Measurements from ENCODE around the gene RIPK4. TPM values are rescaled to one million over a fixed set of nuclear protein-coding genes. Genes with fewer than 3 reads are reported as not detected.
"Not testable (repeated sequence)": the region's sequence is repeated elsewhere in the genome, so short reads cannot be mapped to it uniquely, and the experiment has no call there.

The RIPK4 gene
- total RNA-seq, 1 donor from 2014 or later: 1.9 TPM

DNA sequence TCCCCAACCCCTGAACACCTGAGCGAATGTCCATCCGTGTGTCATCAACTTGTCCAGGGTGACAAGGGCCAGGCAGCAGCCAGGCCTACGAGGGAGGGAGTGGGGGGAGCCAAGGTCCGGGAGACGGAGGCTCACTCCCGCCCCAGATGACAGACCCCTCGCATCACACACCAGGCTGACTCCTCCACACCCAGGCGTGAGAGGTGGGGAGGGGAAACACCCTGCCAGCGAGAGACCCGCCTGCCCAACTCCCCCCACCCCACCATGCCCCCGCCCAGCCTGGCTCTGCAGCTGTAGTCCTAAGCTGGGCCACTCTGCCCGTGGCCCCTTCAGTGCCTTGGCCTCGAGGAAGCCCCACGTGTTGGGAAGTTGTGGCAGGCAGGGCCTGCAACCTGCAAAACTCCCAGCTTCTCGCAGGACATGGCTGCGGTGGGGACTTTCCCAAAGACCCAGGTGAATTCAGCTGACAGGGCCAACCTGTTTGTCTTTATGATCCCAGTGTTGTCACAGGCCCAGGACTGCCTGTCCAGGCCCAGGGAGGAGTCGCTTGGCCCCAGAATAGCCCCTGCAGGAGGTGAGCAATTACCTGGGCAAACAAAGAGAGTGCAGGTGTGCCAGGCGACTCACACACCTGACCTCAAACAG, 62.9 kb downstream of the RIPK4 start:
- no peak for DNase-seq (ENCODE audit: extremely low read depth, low read depth, low spot score)

DNA sequence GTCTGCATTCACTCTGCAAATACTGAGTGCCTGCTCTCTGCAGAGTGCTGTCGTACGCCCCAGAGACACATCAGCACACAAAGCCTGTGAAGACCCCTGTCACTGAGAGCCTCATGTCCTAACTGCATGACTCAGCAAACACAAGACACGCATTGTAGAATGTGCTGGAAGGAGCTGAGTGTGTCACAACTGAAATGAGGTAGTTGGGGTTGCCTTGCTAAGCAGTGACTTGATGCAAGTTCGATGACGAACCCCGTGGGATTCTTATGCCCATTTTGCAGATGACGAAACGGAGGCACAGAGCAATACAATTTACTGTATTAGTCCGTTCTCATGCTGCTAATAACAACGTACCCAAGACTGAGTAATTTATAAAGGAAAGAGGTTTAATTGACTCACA, 65.1 kb downstream of the RIPK4 start:
- DNase-seq (ENCODE audit: extremely low read depth, low read depth, low spot score): no peak

DNA sequence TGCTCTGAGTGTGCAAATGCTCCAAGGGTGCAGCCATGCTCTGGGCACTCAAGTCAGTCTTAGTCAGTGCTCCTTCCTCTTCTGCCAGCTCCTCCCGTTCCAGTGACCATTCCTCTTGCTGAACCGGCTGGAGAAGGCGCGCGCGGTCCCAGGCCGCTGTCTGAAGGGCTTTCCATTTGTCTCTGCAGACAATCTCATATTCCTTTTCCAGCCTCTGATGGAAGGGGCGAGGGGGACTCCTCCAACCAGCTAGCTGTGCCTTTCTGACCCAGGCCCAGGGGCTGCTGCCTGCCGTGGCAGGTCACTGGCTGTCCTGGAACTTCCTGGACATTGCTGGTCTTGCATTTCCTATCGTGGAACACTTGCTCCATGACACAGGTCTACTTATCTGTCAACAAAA, 67.5 kb downstream of the RIPK4 start:
- DNase-seq (ENCODE audit: extremely low read depth, low read depth, low spot score): no peak

DNA sequence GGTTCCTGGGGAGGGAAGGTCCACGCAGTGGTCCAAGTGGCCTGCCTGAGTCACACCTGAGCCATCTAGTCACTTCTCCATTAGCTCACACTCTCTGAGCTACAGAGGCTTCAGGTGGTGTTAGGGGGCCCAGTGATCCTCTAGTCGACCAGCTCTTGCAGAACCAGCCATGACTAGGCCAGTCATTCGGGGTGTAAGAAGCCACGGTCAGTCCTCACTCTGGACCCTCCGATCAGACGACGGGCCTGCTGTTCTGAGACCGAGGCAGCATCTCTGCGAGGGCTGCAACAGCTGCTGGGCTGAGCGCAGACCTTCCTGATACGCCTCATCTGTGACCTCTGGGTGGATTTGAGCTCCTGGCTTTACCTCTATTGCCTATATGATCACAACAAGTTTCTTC, 68.8 kb downstream of the RIPK4 start:
- DNase-seq (ENCODE audit: extremely low read depth, low read depth, low spot score): no peak

DNA sequence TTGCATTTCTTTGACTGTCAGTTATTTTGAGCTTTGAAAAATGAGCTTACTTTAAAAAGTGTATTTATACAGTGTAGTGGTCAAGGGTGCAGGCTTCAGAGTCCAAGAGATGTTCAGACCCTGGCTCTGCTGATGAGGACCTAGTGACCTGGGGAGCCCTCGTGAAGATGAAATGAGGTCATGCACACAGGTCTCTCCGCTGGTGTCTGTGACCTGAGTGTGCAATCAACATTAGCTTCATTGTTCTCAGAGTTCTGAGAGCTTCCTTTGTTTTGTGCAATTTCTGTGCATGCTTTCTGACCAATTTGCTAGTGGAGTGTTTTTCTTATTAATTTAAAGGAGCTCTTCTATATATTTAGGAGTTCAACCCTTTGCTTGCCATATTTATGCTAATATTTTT, 71.3 kb downstream of the RIPK4 start:
- DNase-seq (ENCODE audit: extremely low read depth, low read depth, low spot score): no peak

DNA sequence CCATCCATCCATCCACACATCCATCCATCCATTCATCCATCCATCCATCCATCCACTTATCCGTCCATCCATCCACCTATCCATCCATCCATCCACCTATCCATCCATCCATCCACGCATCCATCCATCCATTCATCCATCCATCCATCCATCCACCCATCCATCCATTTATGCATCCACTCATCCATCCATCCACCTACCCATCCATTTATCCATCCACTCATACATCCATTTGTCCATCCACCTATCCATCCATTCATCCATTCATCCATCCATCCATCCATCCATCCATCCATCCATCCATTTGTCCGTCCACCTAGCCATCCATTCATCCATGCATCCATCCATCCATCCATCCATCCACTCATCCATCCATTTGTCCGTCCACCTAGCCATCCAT, 72.8 kb downstream of the RIPK4 start:
- not testable (repeated sequence) for DNase-seq (ENCODE audit: extremely low read depth, low read depth, low spot score)

DNA sequence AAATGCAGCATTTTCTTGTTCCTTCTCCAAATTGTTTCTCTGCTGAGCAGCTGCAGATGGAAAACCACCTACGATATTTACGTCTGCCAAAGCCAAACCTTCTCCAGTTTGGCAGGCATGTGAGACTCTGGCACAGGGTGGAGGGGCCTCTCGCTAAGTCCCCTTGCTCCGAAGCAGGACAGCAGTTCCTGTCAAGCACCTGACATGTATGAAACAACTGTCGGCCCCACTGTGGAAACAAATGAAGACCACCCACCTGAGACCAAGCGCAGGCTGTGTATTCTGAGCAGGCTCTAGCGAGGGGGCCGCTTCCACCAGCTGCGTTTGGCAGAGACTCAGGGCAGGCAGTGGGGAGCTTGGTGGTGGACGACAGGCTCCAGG, 74.7 kb downstream of the RIPK4 start:
- DNase-seq (ENCODE audit: extremely low read depth, low read depth, low spot score): no peak

DNA sequence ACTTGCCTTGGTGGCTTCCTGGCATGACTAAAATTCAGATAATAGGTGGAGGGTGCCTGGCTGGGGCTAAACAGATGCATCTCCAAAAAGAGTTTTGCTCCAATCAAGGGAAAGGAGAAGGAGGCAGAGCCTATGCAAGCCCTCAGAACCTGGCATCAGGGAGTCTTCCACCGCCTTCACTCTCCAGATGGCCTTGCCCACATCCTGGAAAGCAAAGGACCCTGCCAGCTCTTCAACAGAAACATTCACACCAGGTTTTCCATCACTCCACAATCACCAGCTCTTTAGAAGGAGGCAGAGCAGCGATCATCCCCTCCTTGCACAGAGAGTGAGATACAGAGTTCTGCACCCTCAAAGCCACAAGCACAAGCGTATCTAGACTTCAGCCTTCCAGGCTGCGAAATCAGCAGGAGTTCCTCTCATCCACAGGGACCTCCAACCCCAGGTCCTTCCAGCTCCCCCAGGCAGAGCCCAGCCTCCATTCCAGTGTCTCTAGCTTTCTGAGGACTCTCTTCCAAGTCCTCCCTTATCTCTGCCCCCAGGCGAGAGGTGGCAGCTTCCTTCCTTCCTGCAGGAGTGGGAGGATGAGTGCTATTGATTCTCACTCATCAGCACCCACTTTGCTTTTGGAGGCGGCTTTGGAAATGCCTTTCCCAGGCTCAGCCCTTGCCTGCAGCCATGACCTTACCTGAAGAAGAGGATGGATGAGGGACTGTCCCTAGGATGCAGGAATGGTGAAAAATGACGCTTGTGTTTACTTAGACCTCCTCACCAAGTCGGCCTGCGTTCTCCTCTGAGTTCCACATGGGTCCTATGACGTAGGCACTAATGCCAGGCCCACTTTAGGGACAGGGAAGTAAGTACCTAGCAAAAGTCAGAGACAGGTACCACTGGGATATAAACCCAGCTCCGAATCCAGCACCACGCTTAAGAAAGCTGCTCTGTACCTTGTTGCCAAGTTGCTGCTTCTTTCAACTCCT, 75.4 kb downstream of the RIPK4 start:
- DNase-seq (ENCODE audit: extremely low read depth, low read depth, low spot score): no peak

Other genes with a start within 250 kb of the RIPK4 start
- 7.6 and 11.8 TPM in 2 replicates for gene PRDM15, start 112.3 kb upstream of the RIPK4 start, total RNA-seq
- 26.6 and 31.7 TPM in 2 replicates for gene C2CD2, start 187.0 kb upstream of the RIPK4 start, total RNA-seq
- gene ZBTB21, start 243.3 kb upstream of the RIPK4 start, total RNA-seq: 6.8 and 8.8 TPM in 2 replicates